BJ (cell line): Measurements from ENCODE around the gene ACOXL. TPM values are rescaled to one million over a fixed set of nuclear protein-coding genes. Genes with fewer than 3 reads are reported as not detected.

Experiments used
- CTCF ChIA-PET: fragments of 350-600 bp; formaldehyde crosslinking; extraction: SDS; loops from one replicate; lab custom pipeline; 2021; ENCODE audit warnings: antibody characterized with exemption, inconsistent platforms; lab: Yijun Ruan, JAX
- POLR2A ChIA-PET: fragments of 300-600 bp; sonication (Branson Sonifier 250); formaldehyde crosslinking; extraction: SDS; loops from one replicate; lab custom pipeline; 2021; ENCODE audit warnings: antibody characterized with exemption; lab: Charles Lee
- DNase-seq: peaks from one replicate; pipeline ENCODE4 v3.0.0-alpha.2; 2011; ENCODE audit warnings: low read depth
- H3K27me3 ChIP-seq: 2 replicates; pipeline ENCODE4 v1.6.0; 2011; ENCODE audit warnings: low read length; ENCODE audit not compliant: control insufficient read depth, insufficient read depth
- H3K36me3 ChIP-seq: 2 replicates; pipeline ENCODE4 v1.5.1; 2011; ENCODE audit warnings: low read length; ENCODE audit not compliant: control insufficient read depth, insufficient read depth
- H3K4me3 ChIP-seq: 2 replicates; pipeline ENCODE4 v1.5.1; 2011; ENCODE audit warnings: low read depth, mild to moderate bottlenecking, control low read depth, low read length
- polyA plus RNA-seq: library from polyadenylated mRNA; depleted of rRNA; stranded (reverse); fragments of >200 nt; gene quantifications from 2 replicates; pipeline ENCODE4 v1.2.3, GENCODE V29; 2011
- TF ChIP-seq, protein P1 (sequence below): IDR thresholded peaks from 2 replicates; pipeline ENCODE4 v1.5.1; 2011; ENCODE audit warnings: low read depth, mild to moderate bottlenecking, control low read depth, inconsistent platforms, low read length, moderate library complexity; ENCODE audit not compliant: insufficient read depth

The ACOXL gene
- polyA plus RNA-seq, 1 experiment: not detected

DNA sequence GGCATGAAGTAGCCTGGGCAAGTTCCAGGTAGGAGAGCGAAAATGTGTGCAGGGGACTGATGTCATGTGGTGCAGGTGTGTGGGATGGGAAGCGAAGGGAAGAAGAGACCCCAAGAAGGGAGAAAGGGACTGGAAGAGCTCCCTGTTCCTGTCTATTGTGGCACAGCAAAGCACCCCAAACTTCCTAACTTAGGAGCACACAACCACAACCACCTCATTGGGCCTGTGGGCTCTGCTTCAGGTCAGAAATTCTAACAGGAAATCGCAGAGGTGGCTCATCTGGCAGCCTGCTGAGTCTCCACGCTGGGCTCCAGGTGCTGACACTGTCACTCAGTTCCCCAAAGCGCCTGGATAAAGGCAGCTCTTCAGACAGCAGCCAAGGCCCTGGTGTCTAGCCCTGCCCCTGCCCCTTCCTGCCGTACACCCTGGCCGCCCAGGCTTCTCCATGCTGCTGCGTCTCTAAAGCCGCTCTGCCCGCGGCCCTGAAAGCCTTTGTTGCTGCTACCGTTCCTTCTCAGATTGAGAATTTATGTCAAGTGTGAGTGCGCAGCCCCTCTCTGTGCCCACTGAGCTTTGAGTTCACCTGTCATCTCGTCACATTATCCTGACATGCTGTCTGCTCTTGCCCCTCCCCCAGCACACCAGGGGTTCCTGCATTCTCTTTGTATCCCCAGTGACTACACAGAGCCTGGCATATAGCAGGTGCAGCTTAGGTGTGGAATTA, 248.1 kb downstream of the ACOXL start:
- CTCF ChIA-PET: no interaction called here
- Histone ChIP-seq H3K4me3 (no peak overlapping the region), H3K27me3 (peaks cover 4% of the 10 kb centered on the region), H3K36me3 (no peaks in the 10 kb centered on the region)
- TF ChIP-seq, protein P1, sequence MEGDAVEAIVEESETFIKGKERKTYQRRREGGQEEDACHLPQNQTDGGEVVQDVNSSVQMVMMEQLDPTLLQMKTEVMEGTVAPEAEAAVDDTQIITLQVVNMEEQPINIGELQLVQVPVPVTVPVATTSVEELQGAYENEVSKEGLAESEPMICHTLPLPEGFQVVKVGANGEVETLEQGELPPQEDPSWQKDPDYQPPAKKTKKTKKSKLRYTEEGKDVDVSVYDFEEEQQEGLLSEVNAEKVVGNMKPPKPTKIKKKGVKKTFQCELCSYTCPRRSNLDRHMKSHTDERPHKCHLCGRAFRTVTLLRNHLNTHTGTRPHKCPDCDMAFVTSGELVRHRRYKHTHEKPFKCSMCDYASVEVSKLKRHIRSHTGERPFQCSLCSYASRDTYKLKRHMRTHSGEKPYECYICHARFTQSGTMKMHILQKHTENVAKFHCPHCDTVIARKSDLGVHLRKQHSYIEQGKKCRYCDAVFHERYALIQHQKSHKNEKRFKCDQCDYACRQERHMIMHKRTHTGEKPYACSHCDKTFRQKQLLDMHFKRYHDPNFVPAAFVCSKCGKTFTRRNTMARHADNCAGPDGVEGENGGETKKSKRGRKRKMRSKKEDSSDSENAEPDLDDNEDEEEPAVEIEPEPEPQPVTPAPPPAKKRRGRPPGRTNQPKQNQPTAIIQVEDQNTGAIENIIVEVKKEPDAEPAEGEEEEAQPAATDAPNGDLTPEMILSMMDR: no peak
- POLR2A ChIA-PET: no interaction called here
- DNase-seq: no peak

DNA sequence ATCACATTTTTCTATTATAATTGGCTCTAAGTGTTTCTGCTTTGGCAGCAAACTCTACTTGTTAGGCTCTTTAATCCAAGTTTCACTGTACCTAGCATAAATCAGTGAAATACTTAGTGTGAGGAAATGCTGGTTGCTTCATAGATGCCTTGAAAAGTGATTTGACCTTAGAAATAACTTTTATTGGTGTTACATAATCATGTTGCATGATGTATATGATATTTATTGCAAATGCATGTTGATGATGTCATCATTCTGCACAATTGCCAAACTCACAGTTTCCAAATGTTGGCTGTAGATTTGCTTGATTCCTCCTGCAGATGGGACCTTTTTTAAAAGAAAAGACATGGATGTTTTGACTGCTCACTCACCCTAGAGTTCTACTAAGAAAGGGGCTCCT, 250.8 kb downstream of the ACOXL start:
- H3K4me3 ChIP-seq: no peak overlapping the region
- TF ChIP-seq, protein P1: no peak
- H3K36me3 ChIP-seq: no peaks in the 10 kb centered on the region
- ChIA-PET POLR2A (no interaction called here), CTCF (no interaction called here)
- peaks cover 3% of the 10 kb centered on the region for H3K27me3 ChIP-seq
- DNase-seq: no peak

GRCh38 chr2:110984694-110985490, 252.5 kb downstream of the ACOXL start:
- Histone ChIP-seq H3K4me3 (no peak overlapping the region), H3K36me3 (no peaks in the 10 kb centered on the region), H3K27me3 (peaks cover 3% of the 10 kb centered on the region)
- no peak for DNase-seq
- TF ChIP-seq, protein P1: no peak
- CTCF ChIA-PET: no interaction called here
- POLR2A ChIA-PET: no interaction called here

DNA sequence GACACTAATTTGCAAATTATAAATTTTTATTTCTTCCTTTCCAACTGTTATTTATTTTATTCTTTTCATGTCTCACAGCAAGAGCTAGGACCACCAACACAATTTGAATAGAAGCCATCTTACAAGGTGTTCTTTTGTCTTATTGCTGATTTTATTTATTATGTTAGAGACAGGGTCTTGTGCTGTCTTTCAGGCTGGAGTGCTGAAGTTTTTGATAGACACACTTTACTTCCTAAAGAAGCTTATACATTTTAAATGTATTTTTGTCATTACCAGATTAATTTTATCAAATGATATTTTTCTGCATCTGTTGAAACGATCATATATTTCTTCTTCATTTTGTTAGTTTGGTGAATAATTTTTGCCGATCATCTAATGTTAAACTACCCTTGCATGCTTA, 258.1 kb downstream of the ACOXL start:
- Histone ChIP-seq H3K27me3 (peaks cover 5% of the 10 kb centered on the region), H3K4me3 (no peak overlapping the region), H3K36me3 (no peaks in the 10 kb centered on the region)
- ChIA-PET CTCF (no interaction called here), POLR2A (no interaction called here)
- TF ChIP-seq, protein P1: no peak
- no peak for DNase-seq

DNA sequence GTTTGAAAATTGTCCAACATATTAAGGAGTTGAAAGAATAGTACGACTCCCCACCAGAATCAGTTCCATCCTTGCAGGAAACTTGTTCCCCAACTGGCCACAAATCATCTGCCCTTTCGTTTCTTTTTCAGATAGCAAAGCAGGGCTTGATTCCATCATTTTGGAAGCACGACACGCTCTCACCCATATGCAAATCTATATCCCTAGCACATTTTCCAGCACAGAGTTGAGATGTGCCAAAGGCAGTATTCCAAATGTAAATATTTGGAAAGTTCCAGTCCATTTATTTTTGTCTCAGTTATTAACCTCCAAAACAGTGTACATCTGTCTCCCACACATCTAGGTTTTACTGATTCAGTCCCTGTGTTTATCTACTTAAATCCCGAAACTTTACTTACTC, 259.5 kb downstream of the ACOXL start:
- H3K27me3 ChIP-seq: peaks cover 7% of the 10 kb centered on the region
- no peaks in the 10 kb centered on the region for H3K36me3 ChIP-seq
- CTCF ChIA-PET: no interaction called here
- TF ChIP-seq, protein P1: no peak
- H3K4me3 ChIP-seq: no peak overlapping the region
- DNase-seq: no peak
- POLR2A ChIA-PET: no interaction called here
